Measurements from ENCODE around the gene NRROS.
A peak's percentile ranks its signal among the peaks of the same experiment; 100 is the strongest.

NRROS gene

GRCh38 chr3:196660381-196661166, 21.1 kb downstream of the NRROS start:
- H3K27ac ChIP-seq, result peak overlapping the region; percentile 35
- TF ChIP-seq CTCF (conservative IDR thresholded peaks at IDR 0.05) (no peak), ZFX (IDR thresholded peaks at IDR 0.05) (no peak)

GRCh38 chr3:196661400-196661799, 21.9 kb downstream of the NRROS start:
- H3K27ac ChIP-seq, result no peak overlapping the region
- no peak for TF ChIP-seq CTCF (conservative IDR thresholded peaks at IDR 0.05)
- no peak for TF ChIP-seq ZFX (IDR thresholded peaks at IDR 0.05)

- TF ChIP-seq CTCF (conservative IDR thresholded peaks at IDR 0.05) (no peak), ZFX (IDR thresholded peaks at IDR 0.05) (no peak)
- H3K27ac ChIP-seq, result no peak overlapping the region
Measured at GRCh38 chr3:196662033-196662432, 22.5 kb downstream of the NRROS start.

DNA sequence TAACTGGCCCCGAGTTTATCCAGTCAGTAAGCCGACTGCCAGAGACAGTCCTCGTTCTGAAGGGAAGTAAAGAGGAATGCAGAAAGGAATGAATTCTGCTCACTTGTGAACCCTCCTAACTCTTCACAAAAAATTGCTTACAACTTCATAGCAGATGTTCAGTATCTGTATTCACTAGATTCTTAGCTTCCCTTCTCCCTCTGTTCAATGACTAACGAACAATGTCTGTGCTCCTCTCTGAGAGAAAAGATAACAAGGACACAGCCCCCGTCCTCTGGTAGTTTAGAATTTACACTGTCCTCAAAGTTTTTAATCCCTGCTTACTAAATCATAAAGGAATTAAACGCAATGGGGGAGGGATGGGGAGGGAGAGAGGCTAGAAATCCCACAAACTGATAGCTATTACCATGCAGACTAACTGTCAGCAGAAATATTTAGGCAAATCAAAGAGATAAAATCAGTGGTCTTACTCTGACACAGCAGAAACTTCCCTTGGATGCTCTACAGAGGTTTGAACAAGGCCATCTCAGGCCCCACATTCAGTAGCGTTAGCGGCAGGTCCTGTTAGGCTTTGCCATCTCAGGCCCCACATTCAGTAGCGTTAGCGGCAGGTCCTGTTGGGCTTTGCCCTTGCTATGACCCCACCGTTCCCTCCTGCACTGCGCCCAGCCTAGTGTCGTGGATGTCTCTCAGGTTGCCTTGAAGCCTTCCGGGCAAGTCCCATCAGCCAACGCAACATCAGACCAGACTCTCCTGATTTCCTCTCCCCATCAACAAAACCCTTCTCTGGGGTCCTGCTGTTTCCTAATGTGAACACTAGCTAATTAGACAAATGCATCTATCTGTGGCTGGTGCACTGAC, 23.4 kb downstream of the NRROS start:
- H3K27ac ChIP-seq, result no peak overlapping the region
- no peak for TF ChIP-seq ZFX (IDR thresholded peaks at IDR 0.05)
- no peak for TF ChIP-seq CTCF (conservative IDR thresholded peaks at IDR 0.05)

DNA sequence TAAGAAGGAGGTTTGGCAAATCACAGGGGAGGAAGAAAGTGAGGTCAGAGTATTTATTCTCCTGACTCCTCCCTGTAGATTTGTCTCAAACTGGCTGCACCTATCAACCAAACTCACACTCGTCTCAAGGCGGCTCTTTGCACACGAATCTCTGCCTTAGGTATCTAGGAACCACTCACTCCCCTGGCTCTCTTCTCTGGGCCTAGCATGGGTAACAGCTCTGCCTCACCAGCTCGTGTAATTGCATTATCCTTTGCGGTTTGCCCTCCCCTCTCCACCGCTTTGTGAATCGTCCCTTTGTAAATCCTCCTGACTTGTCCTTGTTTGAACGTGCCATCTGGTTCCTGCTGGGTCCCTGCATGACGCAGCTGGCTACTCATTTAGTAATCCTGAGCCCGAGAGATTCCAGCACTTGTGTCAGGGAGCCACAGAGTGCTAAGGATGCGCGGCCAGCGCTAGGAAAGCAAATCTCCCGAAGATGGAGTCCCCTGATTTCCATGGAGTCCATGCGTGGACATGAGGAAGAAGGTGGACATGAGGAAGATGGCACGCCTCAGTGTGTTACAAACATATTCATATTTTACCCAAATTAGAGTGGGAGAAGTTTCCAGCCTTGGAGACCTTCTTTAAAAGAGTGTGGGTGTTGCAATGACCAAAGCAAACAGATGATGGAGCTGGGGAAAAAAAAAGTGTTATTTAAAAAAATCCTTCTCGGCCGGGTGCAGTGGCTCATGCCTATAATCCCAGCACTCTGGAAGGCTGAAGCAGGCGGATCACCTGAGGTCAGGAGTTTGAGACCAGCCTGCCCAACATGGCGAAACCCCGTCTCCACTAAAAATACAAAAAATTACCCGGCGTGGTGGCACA, 26.7 kb downstream of the NRROS start:
- H3K27ac ChIP-seq, result no peak overlapping the region
- no peak for TF ChIP-seq CTCF (conservative IDR thresholded peaks at IDR 0.05)
- TF ChIP-seq ZFX (IDR thresholded peaks at IDR 0.05), result no peak

DNA sequence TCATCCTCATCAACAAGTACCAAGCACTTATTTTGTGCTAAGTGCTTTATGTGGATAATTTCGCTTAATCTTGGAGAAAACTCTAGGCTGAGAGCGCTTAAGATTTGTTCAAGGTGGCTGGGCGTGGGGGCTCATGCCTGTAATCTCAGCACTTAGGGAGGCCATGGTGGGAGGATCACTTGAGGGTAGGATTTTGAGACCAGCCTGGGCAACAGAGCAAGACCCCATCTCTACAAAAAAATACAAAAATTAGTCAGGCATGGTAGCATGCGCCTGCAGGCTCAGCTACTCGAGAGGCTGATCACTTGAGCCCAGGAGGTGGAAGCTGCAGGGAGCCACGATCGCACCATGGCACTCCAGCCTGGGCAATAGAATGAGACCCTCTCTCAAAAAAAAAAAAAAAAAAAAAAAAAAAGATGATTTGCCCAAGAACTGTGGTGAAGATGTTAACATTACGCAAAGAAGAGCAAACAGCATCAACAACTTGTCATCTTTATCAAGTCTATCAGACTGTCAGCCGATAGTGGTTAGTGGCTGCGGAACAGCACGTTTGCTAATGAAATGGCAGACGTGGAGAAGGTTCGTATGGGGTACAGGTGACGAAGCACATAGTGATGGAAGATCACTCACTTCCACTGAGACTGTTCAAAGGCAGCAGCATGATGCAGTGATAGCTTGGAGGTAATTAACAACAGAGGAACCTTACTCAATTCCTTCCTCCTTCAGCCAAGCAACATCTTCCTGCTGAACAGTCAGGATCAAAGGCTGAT, 27.7 kb downstream of the NRROS start:
- no peak for TF ChIP-seq CTCF (conservative IDR thresholded peaks at IDR 0.05)
- no peak for TF ChIP-seq ZFX (IDR thresholded peaks at IDR 0.05)
- H3K27ac ChIP-seq, result no peak overlapping the region

Measured in C4-2B (cell line).